Measurements from ENCODE around the gene NEB. TPM values are rescaled to one million over a fixed set of nuclear protein-coding genes. Genes with fewer than 3 reads are reported as not detected.

The NEB gene
- total RNA-seq, 4 donors from 2014 or later = 0.60 to 7.0 (median 1.4) TPM

- H3K9me3 ChIP-seq = no peaks in the 10 kb centered on the region
- H3K36me3 ChIP-seq = no peaks in the 10 kb centered on the region
- 95 to 100% methylated on average over 1 of the region's 1 CpG for WGBS, 2 donors (ENCODE audit: low coverage in 1 of 2)
- no peak overlapping the region for H3K27ac ChIP-seq
- H3K4me3 ChIP-seq = no peak overlapping the region
- TF ChIP-seq CTCF (IDR thresholded peaks at IDR 0.05) = no peak
- no peak for TF ChIP-seq POLR2A (IDR thresholded peaks at IDR 0.05)
- TF ChIP-seq EP300 (IDR thresholded peaks at IDR 0.05; ENCODE audit: low read depth) = no peak
- no peak for TF ChIP-seq POLR2AphosphoS5 (IDR thresholded peaks at IDR 0.05)
- no peak for DNase-seq
- in situ Hi-C loops (cut with MboI; ENCODE audit: low pct_ligation_motif_present in 1 of 4, low pct_unique_long_range_greater_than_20kb in 1 of 4, low sequenced_read_pairs in 3 of 4) (no loop called here), intact Hi-C loops (cut with DNase I; ENCODE audit: low total_unique reads) (no loop called here)
- H3K27me3 ChIP-seq = no peaks in the 10 kb centered on the region
- H3K4me1 ChIP-seq = no peaks in the 10 kb centered on the region
Measured at GRCh38 chr2:151691631-151692030, 42.6 kb downstream of the NEB start.

GRCh38 chr2:151688719-151689118 is 45.6 kb downstream of the NEB start:
- in situ Hi-C loops (cut with MboI; ENCODE audit: low pct_ligation_motif_present in 1 of 4, low pct_unique_long_range_greater_than_20kb in 1 of 4, low sequenced_read_pairs in 3 of 4) = no loop called here
- WGBS, 2 donors (ENCODE audit: low coverage in 1 of 2) = 64 to 72% methylated on average over 2 of the region's 2 CpGs

GRCh38 chr2:151682459-151683003 is 51.7 kb downstream of the NEB start:
- H3K27ac ChIP-seq = no peak overlapping the region
- no peak overlapping the region for H3K4me3 ChIP-seq
- no peak for DNase-seq
- no peaks in the 10 kb centered on the region for H3K36me3 ChIP-seq
- TF ChIP-seq CTCF (IDR thresholded peaks at IDR 0.05) (no peak), POLR2AphosphoS5 (IDR thresholded peaks at IDR 0.05) (no peak)
- no peaks in the 10 kb centered on the region for H3K9me3 ChIP-seq
- WGBS, 2 donors (ENCODE audit: low coverage in 1 of 2) = 53 to 56% methylated on average over 4 of the region's 4 CpGs
- in situ Hi-C loops (cut with MboI; ENCODE audit: low pct_ligation_motif_present in 1 of 4, low pct_unique_long_range_greater_than_20kb in 1 of 4, low sequenced_read_pairs in 3 of 4) (no loop called here), intact Hi-C loops (cut with DNase I; ENCODE audit: low total_unique reads) (no loop called here)
- H3K27me3 ChIP-seq = no peaks in the 10 kb centered on the region
- H3K4me1 ChIP-seq = no peaks in the 10 kb centered on the region

More at GRCh38 chr2:151688719-151689118, 45.6 kb downstream of the NEB start:
- Histone ChIP-seq H3K9me3 (no peaks in the 10 kb centered on the region), H3K4me3 (no peak overlapping the region), H3K27ac (no peak overlapping the region), H3K36me3 (no peaks in the 10 kb centered on the region), H3K4me1 (no peaks in the 10 kb centered on the region), H3K27me3 (no peaks in the 10 kb centered on the region)
- intact Hi-C loops (cut with DNase I; ENCODE audit: low total_unique reads) = no loop called here
- DNase-seq = no peak
- TF ChIP-seq POLR2AphosphoS5 (IDR thresholded peaks at IDR 0.05) (no peak), EP300 (IDR thresholded peaks at IDR 0.05; ENCODE audit: low read depth) (no peak), CTCF (IDR thresholded peaks at IDR 0.05) (no peak), POLR2A (IDR thresholded peaks at IDR 0.05) (no peak)

GRCh38 chr2:151681051-151681450 is 53.2 kb downstream of the NEB start:
- H3K9me3 ChIP-seq = no peaks in the 10 kb centered on the region
- DNase-seq = no peak
- H3K4me1 ChIP-seq = no peaks in the 10 kb centered on the region
- no peak overlapping the region for H3K4me3 ChIP-seq
- H3K27ac ChIP-seq = no peak overlapping the region
- H3K27me3 ChIP-seq = no peaks in the 10 kb centered on the region
- TF ChIP-seq EP300 (IDR thresholded peaks at IDR 0.05; ENCODE audit: low read depth) (no peak), POLR2AphosphoS5 (IDR thresholded peaks at IDR 0.05) (no peak), CTCF (IDR thresholded peaks at IDR 0.05) (no peak), POLR2A (IDR thresholded peaks at IDR 0.05) (no peak)
- intact Hi-C loops (cut with DNase I; ENCODE audit: low total_unique reads) (no loop called here), in situ Hi-C loops (cut with MboI; ENCODE audit: low pct_ligation_motif_present in 1 of 4, low pct_unique_long_range_greater_than_20kb in 1 of 4, low sequenced_read_pairs in 3 of 4) (no loop called here)
- H3K36me3 ChIP-seq = no peaks in the 10 kb centered on the region
- WGBS, 2 donors (ENCODE audit: low coverage in 1 of 2) = 84 to 85% methylated on average over 3 of the region's 3 CpGs

Data from transverse colon (tissue), 4 donors.